Middle frontal gyrus (tissue), 1 donor: ENCODE measurements around the gene UNC13C.

Experiments
- DNase-seq: peaks from one replicate; pipeline ENCODE4 v3.0.0-alpha.2; 2015; ENCODE audit warnings: low spot score; ENCODE audit errors: extremely low spot score

UNC13C gene

DNA sequence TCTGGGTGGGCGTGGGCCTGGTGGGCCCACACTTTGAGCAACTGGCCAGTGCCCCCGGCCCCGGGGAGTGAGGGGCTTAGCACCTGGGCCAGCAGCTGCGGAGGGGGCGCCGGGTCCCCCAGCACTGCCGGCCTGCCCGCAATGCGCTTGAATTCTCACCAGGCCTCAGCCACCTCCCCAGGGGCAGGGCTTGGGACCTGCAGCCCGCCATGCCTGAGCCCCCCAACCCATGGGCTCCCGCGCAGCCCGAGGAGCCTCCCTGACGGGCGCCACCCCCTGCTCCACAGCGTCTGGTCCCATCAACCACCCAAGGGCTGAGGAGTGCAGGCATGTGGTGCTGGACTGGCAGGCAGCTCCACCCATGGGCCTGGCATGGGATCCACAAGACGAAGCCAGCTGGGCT, 484.3 kb downstream of the UNC13C start:
- no peak for DNase-seq

GRCh38 chr15:54481819-54482218, 503.6 kb downstream of the UNC13C start:
- DNase-seq, result no peak

GRCh38 chr15:54482251-54482650, 504.0 kb downstream of the UNC13C start:
- no peak for DNase-seq

DNA sequence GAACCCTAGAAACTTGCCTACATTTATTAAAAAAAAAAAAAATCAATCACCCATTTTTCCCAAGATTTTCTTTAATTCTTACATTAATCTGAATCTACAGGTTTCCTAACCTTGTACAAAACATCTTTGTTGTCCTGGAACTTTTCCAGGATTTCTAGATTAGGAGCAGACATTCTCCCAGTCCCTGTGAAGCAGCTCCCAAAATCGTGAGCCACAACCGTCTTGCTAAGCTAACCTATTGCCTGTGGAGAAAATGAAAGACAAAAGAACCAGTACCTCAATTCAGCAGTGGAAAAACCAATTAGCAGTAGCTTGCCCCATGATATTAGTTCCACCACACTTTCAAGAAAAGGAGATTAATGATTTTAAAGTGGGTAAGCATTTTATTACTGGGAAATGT, 522.1 kb downstream of the UNC13C start:
- DNase-seq, result no peak

DNA sequence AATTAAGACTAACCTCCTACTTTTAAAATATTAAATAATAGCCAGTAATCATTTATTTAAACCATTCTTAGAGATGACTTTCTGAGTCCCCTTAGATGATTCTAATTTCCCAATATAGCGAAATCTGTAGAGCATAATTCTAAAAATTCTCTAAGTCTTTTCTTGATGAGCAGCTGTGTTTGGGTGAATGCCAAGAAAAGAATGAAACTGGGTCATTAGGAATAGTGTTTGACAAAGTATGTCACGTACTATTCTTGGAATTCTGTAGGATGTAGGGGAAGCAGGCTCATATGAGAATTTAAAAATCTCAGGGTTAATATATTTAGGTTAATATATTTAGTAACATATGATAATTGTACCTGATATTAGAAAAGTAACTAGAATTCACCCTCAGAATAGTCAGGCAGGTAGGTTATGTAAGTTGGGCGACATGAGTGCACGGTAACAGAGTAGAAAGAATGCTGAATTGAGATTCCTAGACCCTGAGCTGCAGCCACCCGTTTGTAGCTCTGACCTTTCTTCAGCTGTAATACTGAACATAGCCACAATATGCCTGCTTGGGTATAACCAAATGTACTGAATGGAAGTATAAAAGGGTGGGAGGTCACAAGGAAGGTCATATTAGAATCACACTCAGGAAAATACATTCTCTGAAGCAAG, 524.3 kb downstream of the UNC13C start:
- no peak for DNase-seq

DNA sequence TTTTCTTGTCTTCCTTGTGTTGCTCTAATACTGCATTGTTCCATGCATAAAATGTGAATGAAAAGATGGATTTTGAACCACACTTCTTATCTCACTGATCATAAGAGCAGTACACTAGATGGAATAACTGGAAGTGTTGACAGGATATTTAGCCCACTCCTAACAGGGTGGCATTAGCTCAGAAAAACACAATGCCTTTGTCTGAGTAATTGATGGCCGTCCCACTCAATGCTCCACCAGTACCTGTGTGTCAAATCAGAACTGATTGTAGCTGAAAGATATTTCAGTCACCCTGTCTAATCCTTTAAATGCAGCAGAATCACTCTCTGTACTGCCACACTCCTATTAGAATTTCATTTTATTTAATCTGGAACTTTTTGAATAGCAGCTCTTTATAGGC, 526.5 kb downstream of the UNC13C start:
- no peak for DNase-seq

- no peak for DNase-seq
Observed at GRCh38 chr15:54506977-54507524, 528.8 kb downstream of the UNC13C start.

- DNase-seq, result no peak
Observed at GRCh38 chr15:54514601-54515000, 536.4 kb downstream of the UNC13C start.

DNA sequence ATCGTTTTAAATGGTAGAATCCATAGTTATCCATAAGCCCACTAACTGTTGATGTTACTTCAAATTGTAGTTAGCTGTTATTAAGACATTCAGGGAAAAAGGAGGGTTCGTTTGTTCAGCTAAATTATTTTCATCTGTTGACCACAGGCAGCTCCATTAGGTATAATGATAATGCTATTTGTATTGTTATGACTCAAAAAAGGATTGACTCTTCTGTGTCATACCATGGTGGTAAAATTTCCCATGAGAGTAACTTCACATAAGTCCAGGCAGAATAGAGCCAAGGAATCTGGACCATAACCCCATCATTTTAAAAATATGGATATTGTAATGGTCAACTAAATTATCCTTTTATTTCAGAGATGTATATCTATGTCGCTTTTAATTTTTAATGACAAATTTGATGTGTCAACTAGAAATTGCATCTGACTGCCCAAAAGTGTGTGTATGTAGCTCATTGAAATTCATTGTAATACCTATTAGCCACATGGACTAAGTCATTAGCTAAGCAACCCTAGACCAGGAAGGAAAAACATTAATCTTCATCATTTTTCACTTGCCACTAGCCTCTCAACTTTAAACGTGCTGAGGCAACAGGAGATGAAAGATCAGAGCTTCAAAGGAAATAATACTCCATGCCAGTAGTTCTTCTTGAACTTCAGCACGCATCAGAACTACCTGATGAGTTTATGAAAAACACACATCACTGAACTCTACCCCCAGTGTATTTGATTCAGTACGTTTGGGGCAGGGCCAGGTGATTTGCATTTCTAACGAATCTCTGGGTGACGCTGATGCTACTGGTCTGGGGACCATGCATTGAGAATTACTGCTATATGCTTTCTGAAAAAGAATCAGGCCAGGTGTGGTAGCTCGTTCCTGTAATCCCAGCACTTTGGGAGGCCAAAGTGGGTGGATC, 537.7 kb downstream of the UNC13C start:
- DNase-seq, result no peak

DNA sequence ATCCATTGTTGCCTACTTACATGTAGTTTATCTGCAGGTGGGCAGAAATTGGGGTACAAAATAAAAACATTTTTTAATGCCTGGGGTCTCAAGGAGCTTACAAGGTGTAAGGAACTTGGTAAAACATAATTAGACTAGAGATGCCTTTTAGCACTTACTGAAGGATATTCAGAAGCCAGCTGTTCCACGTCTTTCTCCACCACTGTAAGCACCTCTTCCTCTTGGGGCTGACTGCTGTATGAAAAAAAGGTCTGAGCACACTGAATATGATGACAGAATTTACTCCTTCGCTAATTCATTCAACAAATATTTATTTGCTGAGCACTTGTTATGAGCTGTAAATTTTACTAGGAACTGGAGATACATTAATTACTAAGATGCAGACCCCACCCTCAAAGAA, 539.1 kb downstream of the UNC13C start:
- DNase-seq, result no peak

DNA sequence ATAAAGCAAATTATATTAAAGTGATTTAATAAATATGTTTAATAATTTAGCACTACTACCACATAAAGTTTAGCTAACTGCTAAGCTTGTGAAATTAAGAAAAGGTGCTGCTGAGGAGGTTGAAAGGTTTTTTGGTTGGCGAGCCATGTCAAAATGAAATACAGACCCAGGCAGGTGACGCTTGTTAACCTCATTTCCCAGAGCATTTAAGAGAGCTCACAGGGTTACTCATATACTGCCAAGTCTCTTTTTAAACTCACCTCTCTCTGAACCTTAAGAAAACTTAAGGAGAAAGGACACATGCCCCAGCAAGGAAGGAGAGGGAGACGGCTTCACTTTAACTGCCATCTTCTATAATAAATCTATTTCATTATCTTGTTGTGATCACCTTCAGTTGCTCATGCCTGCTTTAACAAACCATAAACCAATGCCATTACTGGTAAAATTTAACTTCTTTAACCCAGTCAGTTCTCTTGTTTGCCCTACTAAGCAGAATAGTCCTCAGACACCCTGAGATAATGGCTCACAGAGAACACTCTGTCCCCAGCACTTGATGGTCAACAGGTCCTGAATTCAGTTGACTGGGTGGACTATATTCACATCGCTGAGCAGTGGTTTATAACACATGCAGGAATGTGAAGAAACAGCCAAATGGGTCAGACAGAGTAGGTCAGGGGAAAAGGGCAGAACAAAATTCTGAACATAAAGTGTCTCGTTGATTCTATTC, 540.1 kb downstream of the UNC13C start:
- no peak for DNase-seq

DNA sequence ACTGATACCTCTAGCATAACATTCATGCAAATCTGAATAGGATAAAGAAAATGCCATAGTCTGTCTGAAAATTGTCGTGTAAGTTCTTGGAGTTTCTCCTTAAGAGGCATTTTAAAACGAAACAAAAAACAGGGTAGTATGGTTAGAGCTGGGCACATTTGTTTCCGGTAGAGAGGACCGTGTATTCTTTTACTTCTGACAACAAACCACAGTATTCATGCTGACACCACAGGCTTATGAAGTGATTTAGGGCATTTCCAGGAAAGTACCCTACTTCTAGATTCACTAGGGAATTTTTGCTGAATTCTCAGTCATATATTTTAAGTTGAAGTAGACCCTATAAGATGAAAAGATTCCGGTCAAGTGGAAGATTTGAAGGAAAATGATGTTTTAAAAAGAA, 541.3 kb downstream of the UNC13C start:
- no peak for DNase-seq

DNA sequence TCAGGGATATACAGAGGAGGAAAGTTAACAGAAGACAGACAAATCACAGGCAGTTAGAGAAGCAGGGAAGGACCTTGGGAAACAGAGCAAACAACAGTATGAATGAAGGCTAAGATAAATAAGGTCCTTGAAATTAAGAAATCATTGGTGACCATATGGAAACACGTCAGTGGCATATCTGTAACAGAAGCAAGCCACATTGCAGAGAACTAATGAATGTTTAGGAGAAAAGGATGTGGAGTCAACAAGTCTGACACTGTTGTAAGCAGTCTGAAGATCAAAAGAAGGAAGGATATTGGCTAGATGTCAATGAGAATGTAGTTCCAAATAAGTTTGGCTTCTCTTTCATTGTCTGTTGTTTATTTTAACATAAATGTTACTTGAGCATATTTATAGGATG, 542.4 kb downstream of the UNC13C start:
- no peak for DNase-seq

DNA sequence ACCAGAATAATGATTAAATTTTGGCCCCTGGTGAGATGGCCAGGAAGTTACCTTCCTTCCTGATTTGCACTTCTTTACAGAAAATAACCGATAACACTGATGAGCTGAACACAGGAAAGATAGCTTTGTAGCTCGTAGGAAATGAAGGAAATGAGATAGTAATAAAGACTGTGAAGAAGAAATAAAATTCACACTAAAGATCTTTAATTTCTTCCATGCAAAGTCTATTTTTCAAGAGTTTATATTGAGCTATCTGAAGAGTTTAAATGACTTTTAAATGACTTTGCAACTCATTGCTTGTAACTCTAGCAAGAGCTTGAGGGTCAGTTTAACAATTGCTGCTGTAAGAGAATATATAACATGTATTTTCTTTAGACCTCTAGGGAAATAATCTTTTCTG, 543.0 kb downstream of the UNC13C start:
- DNase-seq, result no peak

- DNase-seq, result no peak
Observed at GRCh38 chr15:54528021-54528420, 549.8 kb downstream of the UNC13C start.

GRCh38 chr15:54540721-54541120, 562.5 kb downstream of the UNC13C start:
- no peak for DNase-seq

GRCh38 chr15:54547491-54547890, 569.2 kb downstream of the UNC13C start:
- no peak for DNase-seq

GRCh38 chr15:54550954-54551353, 572.7 kb downstream of the UNC13C start:
- DNase-seq, result no peak

DNA sequence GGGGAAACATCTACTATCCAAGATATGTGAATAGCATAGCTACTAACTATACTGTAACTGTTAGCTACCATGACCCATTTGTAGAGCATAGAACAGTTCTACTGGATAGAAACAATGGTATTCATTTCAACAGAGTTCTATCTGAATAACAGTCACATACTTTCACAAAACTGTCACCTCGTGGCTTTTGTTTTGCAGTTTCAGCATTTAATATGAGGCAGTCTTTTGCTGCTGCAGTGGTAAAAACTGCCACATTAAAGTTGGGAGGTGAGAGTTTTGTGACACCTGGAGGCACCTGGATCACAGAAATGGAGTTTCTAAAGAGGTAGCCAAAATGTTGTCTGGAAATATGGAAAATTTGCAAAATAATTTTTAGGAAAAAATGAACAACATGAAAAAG, 578.0 kb downstream of the UNC13C start:
- no peak for DNase-seq

- DNase-seq, result no peak
Observed at GRCh38 chr15:54559405-54560069, 581.3 kb downstream of the UNC13C start.

DNA sequence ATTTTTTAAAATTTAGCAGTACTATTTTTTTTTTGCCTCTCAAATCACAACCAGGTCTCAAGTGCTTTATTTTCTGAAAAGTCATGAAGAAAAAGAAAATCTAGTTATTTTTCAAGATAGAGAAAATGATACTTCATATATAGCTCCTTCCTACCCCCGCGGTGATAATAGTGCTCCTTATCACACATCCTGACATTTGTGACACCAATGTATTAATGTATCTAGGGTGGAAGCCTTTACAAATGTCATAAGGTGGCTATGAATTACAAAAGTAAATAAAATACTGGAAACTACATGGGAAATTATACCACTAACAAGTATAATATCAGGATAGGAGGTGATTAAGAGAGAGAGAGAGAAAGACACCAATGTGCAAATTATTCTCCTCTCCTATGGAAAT, 582.2 kb downstream of the UNC13C start:
- no peak for DNase-seq
